GM12878 (cell line): Measurements from ENCODE around the gene CNIH2. TPM values are rescaled to one million over a fixed set of nuclear protein-coding genes. Genes with fewer than 3 reads are reported as not detected.

Source experiments
- ATAC-seq: fragments of 200-7000 bp; cut with Tn5 transposase; 3 replicates; pipeline ENCODE4 v1.9.1; 2020; ENCODE audit warnings: mild to moderate bottlenecking, moderate library complexity
- BruUV-seq: library from RNA; stranded (reverse); fragments of 400-500 nt; replicated peaks from 2 replicates; lab custom pipeline; 2021; lab: Mats Ljungman, UMichigan
- CTCF ChIA-PET: fragments of 300-600 bp; sonication (Branson Sonifier 250); formaldehyde crosslinking; extraction: SDS; loops from one replicate; lab custom pipeline; 2021; ENCODE audit warnings: inconsistent platforms; lab: Yijun Ruan, JAX
- POLR2A ChIA-PET: fragments of 350-600 bp; formaldehyde crosslinking; extraction: SDS; loops from one replicate; lab custom pipeline; 2021; ENCODE audit warnings: inconsistent platforms; lab: Charles Lee
- RAD21 ChIA-PET: fragments of 300-600 bp; sonication (Branson Sonifier 250); formaldehyde crosslinking; loops from one replicate; lab custom pipeline; 2023; ENCODE audit warnings: antibody characterized with exemption; ENCODE audit not compliant: unreplicated experiment; lab: Charles Lee
- SMC1A ChIA-PET: fragments of 300-600 bp; sonication (Branson Sonifier 250); formaldehyde crosslinking; loops from one replicate; lab custom pipeline; 2023; ENCODE audit not compliant: unreplicated experiment, uncharacterized antibody; lab: Charles Lee
- DNase-seq: peaks from one replicate; pipeline ENCODE4 v3.0.0-alpha.2; 2011; ENCODE audit warnings: low read depth, low spot score
- FAIRE-seq: peaks from 3 replicates; lab custom pipeline; 2011; peaks lifted over from hg19 to GRCh38; lab: Jason Lieb, UNC
- H2AFZ ChIP-seq: 2 replicates; pipeline ENCODE4 v1.6.0; 2011; ENCODE audit warnings: low read depth, low read length, control low read depth; ENCODE audit not compliant: control insufficient read depth
- H3K27ac ChIP-seq: 2 replicates; pipeline ENCODE4 v1.5.1; 2011; ENCODE audit warnings: control low read depth; ENCODE audit not compliant: control insufficient read depth, insufficient read depth
- H3K27me3 ChIP-seq, 2 experiments: replicated peaks in 1 of 2; 2 replicates each; pipeline versions ENCODE4 v1.6.0 to v1.6.1; 2011; ENCODE audit warnings: low read length in 1 of 2; ENCODE audit not compliant: control insufficient read depth in 2 of 2, insufficient read depth in 2 of 2
- H3K36me3 ChIP-seq, 2 experiments: 2 replicates each; pipeline ENCODE4 v1.5.1; 2011; ENCODE audit warnings: low read length in 1 of 2; ENCODE audit not compliant: control insufficient read depth in 2 of 2, insufficient read depth in 2 of 2
- H3K4me1 ChIP-seq: 2 replicates; pipeline ENCODE4 v1.6.1; 2011; ENCODE audit warnings: mild to moderate bottlenecking, low read length, moderate library complexity, mixed read lengths; ENCODE audit not compliant: control insufficient read depth, insufficient read depth
- H3K4me2 ChIP-seq: 2 replicates; pipeline ENCODE4 v1.6.0; 2011; ENCODE audit warnings: control low read depth; ENCODE audit not compliant: control insufficient read depth, insufficient read depth
- H3K4me3 ChIP-seq: fragments of 200-600 bp; sonication (generic); 2 replicates; pipeline ENCODE4 v1.5.1; 2016
- H3K79me2 ChIP-seq: 2 replicates; pipeline ENCODE4 v1.6.0; 2011; ENCODE audit warnings: low read length; ENCODE audit not compliant: control insufficient read depth, insufficient read depth
- H3K9ac ChIP-seq: 2 replicates; pipeline ENCODE4 v1.8.0; 2011; ENCODE audit warnings: low read length, control low read depth, mixed read lengths; ENCODE audit not compliant: control insufficient read depth, insufficient read depth
- H3K9me3 ChIP-seq: replicated peaks from 3 replicates; pipeline ENCODE4 v1.5.1; 2011; ENCODE audit warnings: mild to moderate bottlenecking, low read length; ENCODE audit not compliant: control insufficient read depth, insufficient read depth
- H4K20me1 ChIP-seq: 2 replicates; pipeline ENCODE4 v1.6.0; 2011; ENCODE audit not compliant: control insufficient read depth, insufficient read depth
- ATF7 ChIP-seq: fragments of 450-650 bp; IDR thresholded peaks from 2 replicates; pipeline ENCODE4 v1.6.1; 2016; ENCODE audit warnings: low read depth, mild to moderate bottlenecking
- BCL3 ChIP-seq: IDR thresholded peaks from 2 replicates; pipeline ENCODE4 v1.6.1; 2011; ENCODE audit warnings: borderline replicate concordance, low read depth, mild to moderate bottlenecking, moderate library complexity, low read length; ENCODE audit not compliant: insufficient read depth, poor library complexity, severe bottlenecking
- BMI1 ChIP-seq: fragments of 450-650 bp; IDR thresholded peaks from 2 replicates; pipeline ENCODE4 v1.6.1; 2016; ENCODE audit warnings: mild to moderate bottlenecking, moderate library complexity, borderline replicate concordance
- CTCF ChIP-seq, 3 experiments: IDR thresholded peaks in 2 of 3; conservative IDR thresholded peaks in 1 of 3; 2 replicates each; pipeline ENCODE4 v1.5.1; 2011; ENCODE audit warnings: low read depth in 3 of 3, low read length in 3 of 3, mild to moderate bottlenecking in 3 of 3, control low read depth in 2 of 3, moderate library complexity in 2 of 3, inconsistent platforms in 1 of 3, mixed read lengths in 1 of 3; ENCODE audit not compliant: control insufficient read depth in 2 of 3, insufficient read depth in 1 of 3; ENCODE audit errors: extremely low read depth in 1 of 3
- DPF2 ChIP-seq: fragments of 450-650 bp; IDR thresholded peaks from 2 replicates; pipeline ENCODE4 v1.6.1; 2017; ENCODE audit warnings: mild to moderate bottlenecking
- EGR1 ChIP-seq, 2 experiments: IDR thresholded peaks; 1 replicate in 1 of 2; 2 replicates in 1 of 2; pipeline ENCODE4 v1.6.1; 2011 to 2012; ENCODE audit warnings: low read depth in 2 of 2, low read length in 2 of 2, borderline replicate concordance in 1 of 2, mild to moderate bottlenecking in 1 of 2, moderate library complexity in 1 of 2
- GABPA ChIP-seq: IDR thresholded peaks from 2 replicates; pipeline ENCODE4 v1.6.1; 2014; ENCODE audit warnings: antibody characterized with exemption, low read depth, mild to moderate bottlenecking, inconsistent platforms
- GATAD2B ChIP-seq: fragments of 450-650 bp; conservative IDR thresholded peaks from 2 replicates; pipeline ENCODE4 v1.6.1; 2017; ENCODE audit warnings: low read depth, mild to moderate bottlenecking, moderate library complexity
- KLF5 ChIP-seq: fragments of 450-650 bp; IDR thresholded peaks from 2 replicates; pipeline ENCODE4 v1.6.1; 2014; ENCODE audit warnings: mild to moderate bottlenecking; ENCODE audit not compliant: partially characterized antibody
- NR2F1 ChIP-seq: fragments of 450-650 bp; conservative IDR thresholded peaks from 2 replicates; pipeline ENCODE4 v1.6.1; 2017; ENCODE audit warnings: mild to moderate bottlenecking
- PAX8 ChIP-seq: fragments of 450-650 bp; IDR thresholded peaks from 2 replicates; pipeline ENCODE4 v1.6.1; 2017; ENCODE audit warnings: mild to moderate bottlenecking, moderate library complexity
- PBX3 ChIP-seq: IDR thresholded peaks from 2 replicates; pipeline ENCODE4 v1.6.1; 2011; ENCODE audit warnings: mild to moderate bottlenecking, low read depth, low read length, moderate library complexity; ENCODE audit not compliant: insufficient replicate concordance
- POLR2A ChIP-seq: IDR thresholded peaks from 2 replicates; pipeline ENCODE4 v1.6.1; 2011; ENCODE audit warnings: low read depth, mild to moderate bottlenecking, low read length
- POLR2AphosphoS2 ChIP-seq: IDR thresholded peaks from 2 replicates; pipeline ENCODE4 v1.6.1; 2011; ENCODE audit warnings: low read depth, mild to moderate bottlenecking, low read length, improper control_type of control experiment, moderate library complexity
- SUZ12 ChIP-seq: fragments of 200-600 bp; sonication (generic); IDR thresholded peaks from one replicate; pipeline ENCODE4 v1.6.1; 2018; ENCODE audit warnings: antibody characterized with exemption, mild to moderate bottlenecking; ENCODE audit not compliant: unreplicated experiment
- TCF3 ChIP-seq: IDR thresholded peaks from 2 replicates; pipeline ENCODE4 v1.6.1; 2012; ENCODE audit warnings: low read depth, mild to moderate bottlenecking, low read length, borderline replicate concordance; ENCODE audit not compliant: insufficient read depth
- ZNF207 ChIP-seq: fragments of 450-650 bp; IDR thresholded peaks from 2 replicates; pipeline ENCODE4 v1.6.1; 2014; ENCODE audit warnings: antibody characterized with exemption, mild to moderate bottlenecking, borderline replicate concordance
- WGBS: methylation state at CpG from one replicate; pipeline ENCODE4 v1.1.6; 2016; ENCODE audit warnings: low lambda C conversion rate; ENCODE audit not compliant: insufficient replicate concordance, insufficient coverage; ENCODE audit errors: missing lambda C conversion rate; 5-methylcytosine and 5-hydroxymethylcytosine counted together
- in situ Hi-C: fragments of 300-500 bp; cut with MboI; formaldehyde crosslinking; loops from 9 replicates; pipeline ENCODE4 v1.14.3; 2018; ENCODE audit warnings: mixed read lengths
- intact Hi-C: fragments of 100-400 bp; cut with micrococcal nuclease; formaldehyde crosslinking; loops from one replicate; pipeline ENCODE4 v1.14.2; 2022; ENCODE audit not compliant: unreplicated experiment
- polyA plus RNA-seq, 11 experiments: library from polyadenylated mRNA; depleted of rRNA in 4 of 11; unstranded in 6 of 11; stranded (reverse) in 5 of 11; fragments of >200 nt; fragmentation: Nextera tagmentation in 4 of 11; fragmentation: Illumina TruSeq in 1 of 11; extraction: Ambion mirVana in 4 of 11; extraction: Trizol in 1 of 11; gene quantifications; 1 replicate in 1 of 11; 2 replicates in 10 of 11; pipeline versions ENCODE4 v1.2.1 to v1.2.3, GENCODE V29; 2011 to 2016; ENCODE audit warnings: inconsistent platforms in 2 of 11, missing spikeins in 2 of 11, low read depth in 1 of 11
- total RNA-seq, 4 experiments: library from RNA; depleted of rRNA in 3 of 4; stranded (reverse); fragments of >200 nt in 3 of 4; fragmentation: Illumina TruSeq in 1 of 4; extraction: Trizol in 1 of 4; gene quantifications; 2 replicates each; pipeline versions ENCODE4 v1.2.1 to v1.2.3, GENCODE V29; 2013 to 2021

The CNIH2 gene
- total and polyA plus RNA-seq, 10 of the 15 experiments (the other 5 are each of a cell fraction or from before 2014, with no cell fraction given): 0.07 to 1.3 (median 0.68) TPM; not detected in 2

GRCh38 chr11:66282468-66283455 is 4.8 kb downstream of the CNIH2 start:
- FAIRE-seq: peak; percentile 91
- in situ Hi-C loops: no loop called here
- peak; percentile 86 for TF ChIP-seq ZNF207
- TF ChIP-seq GATAD2B: 0 out of 2 replicates have a peak, but pooled peaks have one; percentile 37
- peak; percentile 8 to 59; a peak in 1 of 3 replicates for TF ChIP-seq EGR1 (IDR thresholded peaks at IDR 0.05; ENCODE audit: borderline replicate concordance in 1 of 2, low read depth in 2 of 2, low read length in 2 of 2)
- no peak for TF ChIP-seq BCL3
- TF ChIP-seq TCF3: peak; percentile 83
- no peak for TF ChIP-seq ATF7
- peak; percentile 56 for TF ChIP-seq POLR2A
- no peak for TF ChIP-seq DPF2
- peak; percentile 90 to 99 (median 97); a peak in 5 of 6 replicates for TF ChIP-seq CTCF (IDR thresholded peaks at IDR 0.05 in 2 of 3, conservative IDR thresholded peaks at IDR 0.05 in 1 of 3; ENCODE audit: control insufficient read depth in 2 of 3, extremely low read depth in 1 of 3, insufficient read depth in 1 of 3, low read depth in 3 of 3, low read length in 3 of 3)
- TF ChIP-seq PAX8: no peak
- no peak for TF ChIP-seq PBX3
- no peak for TF ChIP-seq SUZ12
- TF ChIP-seq BMI1: peak; percentile 100
- TF ChIP-seq GABPA: no peak
- TF ChIP-seq KLF5: peak; percentile 72
- TF ChIP-seq POLR2AphosphoS2: 0 out of 2 replicates have a peak, but pooled peaks have one; percentile 49
- peak; percentile 53; the same call in 1 of the 2 replicates for TF ChIP-seq NR2F1

More at GRCh38 chr11:66282468-66283455, 4.8 kb downstream of the CNIH2 start:
- intact Hi-C loops: loop anchor here (1.0 to 2.0 kb wide), 2 partner anchors 14 to 60 kb away; partner anchors contain the start of gene RAB1B
- Histone ChIP-seq H4K20me1 (no peaks in the 10 kb centered on the region; the same call in none of the 2 replicates), H3K9me3 (no peaks in the 10 kb centered on the region), H3K9ac (no peak overlapping the region), H3K4me2 (no peak overlapping the region), H3K4me1 (peaks cover 10% of the 10 kb centered on the region), H3K36me3 (no peaks in the 10 kb centered on the region; a peak in 1 of 4 replicates), H2AFZ (peak overlapping the region; percentile 7; the same call in 1 of the 2 replicates), H3K79me2 (peaks cover 3% of the 10 kb centered on the region), H3K27ac (0 out of 2 replicates have a peak overlapping the region, but pooled peaks have one; percentile 10), H3K4me3 (no peak overlapping the region), H3K27me3 (no peaks in the 10 kb centered on the region)
- POLR2A ChIA-PET: interaction anchor here (0.6 to 1.3 kb wide), 3 partner anchors 10 to 15 kb away, joined by 5 to 7 read pairs (median 5); partner anchors contain the start of gene RAB1B
- CTCF ChIA-PET: interaction anchor here (0.6 to 3.3 kb wide), 10 partner anchors 11 to 931 kb away, joined by 3 to 29 read pairs (median 3); partner anchors contain the start of gene RAB1B
- BruUV-seq: no TSS peak
- 11% methylated on average over 35 of the region's 35 CpGs for WGBS
- RAD21 ChIA-PET: interaction anchor here (0.6 to 2.2 kb wide), 4 partner anchors 10 to 285 kb away, joined by 3 to 11 read pairs (median 4); no protein-coding TSS in a partner anchor
- SMC1A ChIA-PET: interaction anchor here (0.6 to 3.4 kb wide), 4 partner anchors 15 to 288 kb away, joined by 3 to 10 read pairs (median 6); partner anchors contain the start of gene RAB1B
- peak; percentile 95 for ATAC-seq
- peak; percentile 65 for DNase-seq
